Neural progenitor cell (in vitro differentiated cells): Measurements from ENCODE around the gene CSF1. TPM values are rescaled to one million over a fixed set of nuclear protein-coding genes. Genes with fewer than 3 reads are reported as not detected.

Experiments used
- DNase-seq: peaks from one replicate; pipeline ENCODE4 v3.0.0-alpha.2; 2016; ENCODE audit warnings: low spot score
- H2AFZ ChIP-seq: fragments of 200-600 bp; sonication (generic); replicated peaks from 2 replicates; pipeline ENCODE4 v1.6.1; 2016; ENCODE audit warnings: antibody characterized with exemption
- H3F3A ChIP-seq: fragments of 200-600 bp; sonication (generic); 2 replicates; pipeline ENCODE4 v1.6.1; 2016; ENCODE audit warnings: antibody characterized with exemption, low read depth
- H3K27ac ChIP-seq: fragments of 200-600 bp; sonication (generic); 2 replicates; pipeline ENCODE4 v1.5.1; 2016; ENCODE audit warnings: mild to moderate bottlenecking
- H3K27me3 ChIP-seq: fragments of 200-600 bp; sonication (generic); 2 replicates; pipeline ENCODE4 v1.6.1; 2016; ENCODE audit warnings: mild to moderate bottlenecking, moderate library complexity
- H3K36me3 ChIP-seq: fragments of 200-600 bp; sonication (generic); 2 replicates; pipeline ENCODE4 v1.5.1; 2016
- H3K4me1 ChIP-seq: fragments of 200-600 bp; sonication (generic); 2 replicates; pipeline ENCODE4 v1.6.1; 2016; ENCODE audit warnings: mixed run types
- H3K4me2 ChIP-seq: fragments of 200-600 bp; sonication (generic); 2 replicates; pipeline ENCODE4 v1.6.1; 2016
- H3K4me3 ChIP-seq: fragments of 200-600 bp; sonication (generic); 2 replicates; pipeline ENCODE4 v1.5.1; 2016
- H3K79me2 ChIP-seq: fragments of 200-600 bp; sonication (generic); 2 replicates; pipeline ENCODE4 v1.6.1; 2016; ENCODE audit warnings: low read depth
- H3K9ac ChIP-seq: fragments of 200-600 bp; sonication (generic); 2 replicates; pipeline ENCODE4 v1.6.1; 2016
- H3K9me3 ChIP-seq: fragments of 200-600 bp; sonication (generic); 2 replicates; pipeline ENCODE4 v1.5.1; 2016; ENCODE audit warnings: low read depth
- H4K20me1 ChIP-seq: fragments of 200-600 bp; sonication (generic); 2 replicates; pipeline ENCODE4 v1.6.1; 2016; ENCODE audit warnings: low read depth
- H3K27ac Mint-ChIP-seq: 3 replicates; pipeline ENCODE4 v1.8.0; 2021; ENCODE audit warnings: mixed read lengths
- H3K27me3 Mint-ChIP-seq: 2 replicates; pipeline ENCODE4 v1.8.0; 2022; ENCODE audit warnings: low read depth, mild to moderate bottlenecking, inconsistent platforms, moderate library complexity, mixed read lengths; ENCODE audit not compliant: insufficient read depth
- H3K36me3 Mint-ChIP-seq: 3 replicates; pipeline ENCODE4 v1.8.0; 2021; ENCODE audit warnings: mixed read lengths
- H3K4me1 Mint-ChIP-seq: 3 replicates; pipeline ENCODE4 v1.8.0; 2021; ENCODE audit warnings: mixed read lengths
- H3K4me3 Mint-ChIP-seq: 3 replicates; pipeline ENCODE4 v1.8.0; 2021; ENCODE audit warnings: mild to moderate bottlenecking, moderate library complexity, mixed read lengths
- H3K9me3 Mint-ChIP-seq: 3 replicates; pipeline ENCODE4 v1.8.0; 2020; ENCODE audit warnings: mixed read lengths
- CTCF ChIP-seq: fragments of 200-600 bp; sonication (generic); IDR thresholded peaks from 2 replicates; pipeline ENCODE4 v1.5.1; 2017; ENCODE audit warnings: antibody characterized with exemption, mild to moderate bottlenecking
- EZH2 ChIP-seq: fragments of 200-600 bp; sonication (generic); IDR thresholded peaks from 2 replicates; pipeline ENCODE4 v1.6.1; 2017; ENCODE audit warnings: antibody characterized with exemption, mild to moderate bottlenecking, moderate library complexity
- EZH2phosphoT487 ChIP-seq: fragments of 200-600 bp; sonication (generic); IDR thresholded peaks from 2 replicates; pipeline ENCODE4 v1.6.1; 2017; ENCODE audit warnings: antibody characterized with exemption
- total RNA-seq: library from RNA; depleted of rRNA; stranded (reverse); fragments of >200 nt; gene quantifications from 2 replicates; pipeline ENCODE4 v1.2.3, GENCODE V29; 2015; ENCODE audit warnings: low replicate concordance

CSF1 gene
- total RNA-seq, 1 donor from 2014 or later = 2.7 TPM

- H2AFZ ChIP-seq = no peak overlapping the region
- Mint-ChIP-seq H3K27me3 (peaks cover 15% of the 10 kb centered on the region), H3K9me3 (peaks cover 2% of the 10 kb centered on the region), H3K27ac (no peak overlapping the region), H3K4me3 (no peak overlapping the region), H3K36me3 (no peaks in the 10 kb centered on the region), H3K4me1 (peaks cover 29% of the 10 kb centered on the region)
- no peak for TF ChIP-seq EZH2
- TF ChIP-seq EZH2phosphoT487 = no peak
- TF ChIP-seq CTCF = no peak
- H3F3A ChIP-seq = peaks cover 5% of the 10 kb centered on the region
- DNase-seq = no peak
- no peaks in the 10 kb centered on the region for H3K9me3 ChIP-seq
- H3K4me3 ChIP-seq = no peak overlapping the region
- H3K79me2 ChIP-seq = no peaks in the 10 kb centered on the region
- no peaks in the 10 kb centered on the region for H3K36me3 ChIP-seq
- H3K27me3 ChIP-seq = peaks cover 45% of the 10 kb centered on the region
- H3K4me1 ChIP-seq = peaks cover 16% of the 10 kb centered on the region
- no peaks in the 10 kb centered on the region for H4K20me1 ChIP-seq
- no peak overlapping the region for H3K9ac ChIP-seq
- no peak overlapping the region for H3K27ac ChIP-seq
- no peak overlapping the region for H3K4me2 ChIP-seq
These were observed 4.3 kb upstream of the CSF1 start for GRCh38 chr1:109906160-109906838.

GRCh38 chr1:109906839-109907180, 3.8 kb upstream of the CSF1 start:
- no peak overlapping the region for H3K4me2 ChIP-seq
- no peaks in the 10 kb centered on the region for H3K79me2 ChIP-seq
- no peaks in the 10 kb centered on the region for H3K36me3 ChIP-seq
- Mint-ChIP-seq H3K9me3 (peaks cover 2% of the 10 kb centered on the region), H3K27me3 (peaks cover 14% of the 10 kb centered on the region), H3K4me3 (no peak overlapping the region), H3K36me3 (no peaks in the 10 kb centered on the region), H3K27ac (no peak overlapping the region), H3K4me1 (peaks cover 30% of the 10 kb centered on the region)
- no peak overlapping the region for H3K9ac ChIP-seq
- H3F3A ChIP-seq = peaks cover 5% of the 10 kb centered on the region
- no peaks in the 10 kb centered on the region for H4K20me1 ChIP-seq
- H3K27ac ChIP-seq = no peak overlapping the region
- DNase-seq = no peak
- peaks cover 50% of the 10 kb centered on the region for H3K27me3 ChIP-seq
- no peaks in the 10 kb centered on the region for H3K9me3 ChIP-seq
- TF ChIP-seq EZH2 = no peak
- TF ChIP-seq CTCF = no peak
- no peak for TF ChIP-seq EZH2phosphoT487
- H3K4me1 ChIP-seq = peaks cover 22% of the 10 kb centered on the region
- no peak overlapping the region for H2AFZ ChIP-seq
- H3K4me3 ChIP-seq = no peak overlapping the region

GRCh38 chr1:109907190-109907774, 3.4 kb upstream of the CSF1 start:
- H2AFZ ChIP-seq = no peak overlapping the region
- no peak overlapping the region for H3K27ac ChIP-seq
- H3K4me3 ChIP-seq = no peak overlapping the region
- TF ChIP-seq CTCF = no peak
- no peak for TF ChIP-seq EZH2phosphoT487
- TF ChIP-seq EZH2 = no peak
- H3K27ac Mint-ChIP-seq = no peak overlapping the region
- no peak overlapping the region for H3K4me2 ChIP-seq
- no peak for DNase-seq
- no peaks in the 10 kb centered on the region for H3K9me3 ChIP-seq
- H3F3A ChIP-seq = peaks cover 5% of the 10 kb centered on the region
- H3K36me3 ChIP-seq = no peaks in the 10 kb centered on the region
- no peaks in the 10 kb centered on the region for H3K79me2 ChIP-seq
- H3K4me1 ChIP-seq = peaks cover 26% of the 10 kb centered on the region
- H3K36me3 Mint-ChIP-seq = no peaks in the 10 kb centered on the region
- no peak overlapping the region for H3K9ac ChIP-seq
- H3K4me1 Mint-ChIP-seq = peaks cover 32% of the 10 kb centered on the region
- H3K27me3 Mint-ChIP-seq = peaks cover 14% of the 10 kb centered on the region
- peaks cover 54% of the 10 kb centered on the region for H3K27me3 ChIP-seq
- H3K4me3 Mint-ChIP-seq = no peak overlapping the region
- H3K9me3 Mint-ChIP-seq = peaks cover 2% of the 10 kb centered on the region
- no peaks in the 10 kb centered on the region for H4K20me1 ChIP-seq
